GM21786 (cell line): ENCODE data around the gene HOXA10.

Experiments
- ATAC-seq: cut with Tn5 transposase; IDR thresholded peaks from one replicate; pipeline ENCODE4 v1.9.1; 2021; ENCODE audit not compliant: unreplicated experiment

Gene HOXA10

GRCh38 chr7:27132978-27133377, 41.1 kb downstream of the HOXA10 start:
- ATAC-seq, result no peak

GRCh38 chr7:27132214-27132613, 41.9 kb downstream of the HOXA10 start:
- no peak for ATAC-seq

- no peak for ATAC-seq
Measured at GRCh38 chr7:27131390-27131819, 42.7 kb downstream of the HOXA10 start.

- ATAC-seq, result no peak
Measured at GRCh38 chr7:27130540-27131389, 43.4 kb downstream of the HOXA10 start, which contains the start of gene HOXA4. TSS of gene HOXA4 (minus strand) at chr7:27130757. CDS start at chr7:27130733, 24 bp downstream.

GRCh38 chr7:27129729-27130539, 44.2 kb downstream of the HOXA10 start:
- no peak for ATAC-seq

GRCh38 chr7:27128776-27129728, 45.1 kb downstream of the HOXA10 start:
- ATAC-seq, result no peak

GRCh38 chr7:27128034-27128433, 46.1 kb downstream of the HOXA10 start:
- ATAC-seq, result no peak

- ATAC-seq, result no peak
Measured at GRCh38 chr7:27126596-27127327, 47.4 kb downstream of the HOXA10 start.

- no peak for ATAC-seq
Measured at GRCh38 chr7:27125986-27126394, 48.1 kb downstream of the HOXA10 start.

- no peak for ATAC-seq
Measured at GRCh38 chr7:27124902-27125689, 49.0 kb downstream of the HOXA10 start.

- ATAC-seq, result no peak
Measured at GRCh38 chr7:27124096-27124901, 49.8 kb downstream of the HOXA10 start.

- ATAC-seq, result no peak
Measured at GRCh38 chr7:27123477-27124053, 50.6 kb downstream of the HOXA10 start.

- no peak for ATAC-seq
Measured at GRCh38 chr7:27123007-27123476, 51.1 kb downstream of the HOXA10 start.

GRCh38 chr7:27122077-27122910, 51.8 kb downstream of the HOXA10 start:
- no peak for ATAC-seq

GRCh38 chr7:27121684-27122076, 52.4 kb downstream of the HOXA10 start:
- ATAC-seq, result no peak
